HepG2 (cell line): ENCODE data around the gene UVSSA.

ENCODE experiments used
- ADNP ChIP-seq: sonication (generic); formaldehyde crosslinking; IDR thresholded peaks from 2 replicates; pipeline ENCODE4 v1.4.0; 2020; ENCODE audit warnings: missing genetic modification reagents
- POLR2A ChIP-seq, 2 experiments: IDR thresholded peaks; 2 replicates each; pipeline ENCODE4 v1.6.1; 2011; ENCODE audit warnings: low read depth in 2 of 2, low read length in 2 of 2, mild to moderate bottlenecking in 1 of 2, moderate library complexity in 1 of 2; ENCODE audit not compliant: insufficient read depth in 1 of 2
- SP4 ChIP-seq: sonication (generic); formaldehyde crosslinking; IDR thresholded peaks from 2 replicates; pipeline ENCODE4 v1.8.1; 2023; ENCODE audit warnings: mild to moderate bottlenecking, missing genetic modification reagents
- TAF1 ChIP-seq: sonication (generic); formaldehyde crosslinking; IDR thresholded peaks from 2 replicates; pipeline ENCODE4 v1.4.0; 2020; ENCODE audit warnings: missing genetic modification reagents
- ZNF234 ChIP-seq: sonication (generic); formaldehyde crosslinking; conservative IDR thresholded peaks from 2 replicates; pipeline ENCODE4 v1.5.1; 2020; ENCODE audit warnings: mild to moderate bottlenecking, missing genetic modification reagents
- TF ChIP-seq, protein P1 (sequence below): sonication (generic); formaldehyde crosslinking; IDR thresholded peaks from 2 replicates; pipeline ENCODE4 v1.9.0; 2021; ENCODE audit warnings: missing genetic modification reagents, mild to moderate bottlenecking, borderline replicate concordance
- TF ChIP-seq, protein P2 (sequence below): sonication (generic); formaldehyde crosslinking; conservative IDR thresholded peaks from 2 replicates; pipeline ENCODE4 v1.4.0; 2020; ENCODE audit warnings: mild to moderate bottlenecking, missing genetic modification reagents, moderate library complexity
- TF ChIP-seq, protein P3 (sequence below): IDR thresholded peaks from 2 replicates; pipeline ENCODE4 v1.6.1; 2016; ENCODE audit warnings: low read depth, missing genetic modification reagents, missing compliant biosample characterization

DNA sequence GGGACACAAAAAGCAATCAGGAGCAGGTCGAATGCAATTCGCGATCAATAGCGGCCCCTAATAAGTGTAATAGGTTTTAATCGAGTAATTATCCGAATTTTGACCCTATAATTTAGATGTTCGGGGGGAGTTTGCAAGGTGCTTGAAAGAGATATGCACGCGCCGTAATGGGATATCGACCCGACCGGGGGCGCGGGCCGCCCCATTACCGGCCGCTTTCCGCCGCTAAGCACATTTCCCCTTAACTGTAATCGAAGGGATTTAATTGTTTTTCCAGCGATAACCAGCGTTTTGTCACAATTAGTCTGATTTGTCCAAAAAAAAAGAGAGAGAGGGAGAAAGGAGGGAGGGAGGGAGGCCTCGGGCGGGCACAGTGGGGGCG is 58.2 kb downstream of the UVSSA start:
- TF ChIP-seq, protein P1, sequence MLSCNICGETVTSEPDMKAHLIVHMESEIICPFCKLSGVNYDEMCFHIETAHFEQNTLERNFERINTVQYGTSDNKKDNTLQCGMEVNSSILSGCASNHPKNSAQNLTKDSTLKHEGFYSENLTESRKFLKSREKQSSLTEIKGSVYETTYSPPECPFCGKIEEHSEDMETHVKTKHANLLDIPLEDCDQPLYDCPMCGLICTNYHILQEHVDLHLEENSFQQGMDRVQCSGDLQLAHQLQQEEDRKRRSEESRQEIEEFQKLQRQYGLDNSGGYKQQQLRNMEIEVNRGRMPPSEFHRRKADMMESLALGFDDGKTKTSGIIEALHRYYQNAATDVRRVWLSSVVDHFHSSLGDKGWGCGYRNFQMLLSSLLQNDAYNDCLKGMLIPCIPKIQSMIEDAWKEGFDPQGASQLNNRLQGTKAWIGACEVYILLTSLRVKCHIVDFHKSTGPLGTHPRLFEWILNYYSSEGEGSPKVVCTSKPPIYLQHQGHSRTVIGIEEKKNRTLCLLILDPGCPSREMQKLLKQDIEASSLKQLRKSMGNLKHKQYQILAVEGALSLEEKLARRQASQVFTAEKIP, result no peak
- TF ChIP-seq SP4, result no peak
- TF ChIP-seq ZNF234 (CRISPR knock-in tag), result no peak
- no peak for TF ChIP-seq ADNP
- no peak for TF ChIP-seq POLR2A (IDR thresholded peaks at IDR 0.05; ENCODE audit: insufficient read depth in 1 of 2, low read depth in 2 of 2, low read length in 2 of 2)
- TF ChIP-seq, protein P2, sequence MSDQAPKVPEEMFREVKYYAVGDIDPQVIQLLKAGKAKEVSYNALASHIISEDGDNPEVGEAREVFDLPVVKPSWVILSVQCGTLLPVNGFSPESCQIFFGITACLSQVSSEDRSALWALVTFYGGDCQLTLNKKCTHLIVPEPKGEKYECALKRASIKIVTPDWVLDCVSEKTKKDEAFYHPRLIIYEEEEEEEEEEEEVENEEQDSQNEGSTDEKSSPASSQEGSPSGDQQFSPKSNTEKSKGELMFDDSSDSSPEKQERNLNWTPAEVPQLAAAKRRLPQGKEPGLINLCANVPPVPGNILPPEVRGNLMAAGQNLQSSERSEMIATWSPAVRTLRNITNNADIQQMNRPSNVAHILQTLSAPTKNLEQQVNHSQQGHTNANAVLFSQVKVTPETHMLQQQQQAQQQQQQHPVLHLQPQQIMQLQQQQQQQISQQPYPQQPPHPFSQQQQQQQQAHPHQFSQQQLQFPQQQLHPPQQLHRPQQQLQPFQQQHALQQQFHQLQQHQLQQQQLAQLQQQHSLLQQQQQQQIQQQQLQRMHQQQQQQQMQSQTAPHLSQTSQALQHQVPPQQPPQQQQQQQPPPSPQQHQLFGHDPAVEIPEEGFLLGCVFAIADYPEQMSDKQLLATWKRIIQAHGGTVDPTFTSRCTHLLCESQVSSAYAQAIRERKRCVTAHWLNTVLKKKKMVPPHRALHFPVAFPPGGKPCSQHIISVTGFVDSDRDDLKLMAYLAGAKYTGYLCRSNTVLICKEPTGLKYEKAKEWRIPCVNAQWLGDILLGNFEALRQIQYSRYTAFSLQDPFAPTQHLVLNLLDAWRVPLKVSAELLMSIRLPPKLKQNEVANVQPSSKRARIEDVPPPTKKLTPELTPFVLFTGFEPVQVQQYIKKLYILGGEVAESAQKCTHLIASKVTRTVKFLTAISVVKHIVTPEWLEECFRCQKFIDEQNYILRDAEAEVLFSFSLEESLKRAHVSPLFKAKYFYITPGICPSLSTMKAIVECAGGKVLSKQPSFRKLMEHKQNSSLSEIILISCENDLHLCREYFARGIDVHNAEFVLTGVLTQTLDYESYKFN (CRISPR knock-in tag), result no peak
- TF ChIP-seq, protein P3, sequence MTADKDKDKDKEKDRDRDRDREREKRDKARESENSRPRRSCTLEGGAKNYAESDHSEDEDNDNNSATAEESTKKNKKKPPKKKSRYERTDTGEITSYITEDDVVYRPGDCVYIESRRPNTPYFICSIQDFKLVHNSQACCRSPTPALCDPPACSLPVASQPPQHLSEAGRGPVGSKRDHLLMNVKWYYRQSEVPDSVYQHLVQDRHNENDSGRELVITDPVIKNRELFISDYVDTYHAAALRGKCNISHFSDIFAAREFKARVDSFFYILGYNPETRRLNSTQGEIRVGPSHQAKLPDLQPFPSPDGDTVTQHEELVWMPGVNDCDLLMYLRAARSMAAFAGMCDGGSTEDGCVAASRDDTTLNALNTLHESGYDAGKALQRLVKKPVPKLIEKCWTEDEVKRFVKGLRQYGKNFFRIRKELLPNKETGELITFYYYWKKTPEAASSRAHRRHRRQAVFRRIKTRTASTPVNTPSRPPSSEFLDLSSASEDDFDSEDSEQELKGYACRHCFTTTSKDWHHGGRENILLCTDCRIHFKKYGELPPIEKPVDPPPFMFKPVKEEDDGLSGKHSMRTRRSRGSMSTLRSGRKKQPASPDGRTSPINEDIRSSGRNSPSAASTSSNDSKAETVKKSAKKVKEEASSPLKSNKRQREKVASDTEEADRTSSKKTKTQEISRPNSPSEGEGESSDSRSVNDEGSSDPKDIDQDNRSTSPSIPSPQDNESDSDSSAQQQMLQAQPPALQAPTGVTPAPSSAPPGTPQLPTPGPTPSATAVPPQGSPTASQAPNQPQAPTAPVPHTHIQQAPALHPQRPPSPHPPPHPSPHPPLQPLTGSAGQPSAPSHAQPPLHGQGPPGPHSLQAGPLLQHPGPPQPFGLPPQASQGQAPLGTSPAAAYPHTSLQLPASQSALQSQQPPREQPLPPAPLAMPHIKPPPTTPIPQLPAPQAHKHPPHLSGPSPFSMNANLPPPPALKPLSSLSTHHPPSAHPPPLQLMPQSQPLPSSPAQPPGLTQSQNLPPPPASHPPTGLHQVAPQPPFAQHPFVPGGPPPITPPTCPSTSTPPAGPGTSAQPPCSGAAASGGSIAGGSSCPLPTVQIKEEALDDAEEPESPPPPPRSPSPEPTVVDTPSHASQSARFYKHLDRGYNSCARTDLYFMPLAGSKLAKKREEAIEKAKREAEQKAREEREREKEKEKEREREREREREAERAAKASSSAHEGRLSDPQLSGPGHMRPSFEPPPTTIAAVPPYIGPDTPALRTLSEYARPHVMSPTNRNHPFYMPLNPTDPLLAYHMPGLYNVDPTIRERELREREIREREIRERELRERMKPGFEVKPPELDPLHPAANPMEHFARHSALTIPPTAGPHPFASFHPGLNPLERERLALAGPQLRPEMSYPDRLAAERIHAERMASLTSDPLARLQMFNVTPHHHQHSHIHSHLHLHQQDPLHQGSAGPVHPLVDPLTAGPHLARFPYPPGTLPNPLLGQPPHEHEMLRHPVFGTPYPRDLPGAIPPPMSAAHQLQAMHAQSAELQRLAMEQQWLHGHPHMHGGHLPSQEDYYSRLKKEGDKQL (CRISPR knock-in tag), result no peak
- TF ChIP-seq TAF1 (CRISPR knock-in tag), result no peak
